Body of pancreas (tissue), 4 donors: Measurements from ENCODE around the gene LCE3C. TPM values are rescaled to one million over a fixed set of nuclear protein-coding genes. Genes with fewer than 3 reads are reported as not detected.

ENCODE experiments used
- ATAC-seq: fragments of 150-250 bp; one replicate; pipeline ENCODE4 v1.9.1; 2016
- DNase-seq, 4 donors: peaks; one replicate each; pipeline ENCODE4 v3.0.0-alpha.2; 2019
- H3K27ac ChIP-seq, 4 donors: fragments of 200-600 bp; sonication (generic); 1 replicate in 3 of 4; 2 replicates in 1 of 4; pipeline versions ENCODE4 v1.5.1 to v1.6.1; 2016 to 2019; ENCODE audit warnings: mild to moderate bottlenecking in 1 of 4, mixed read lengths in 1 of 4, moderate library complexity in 1 of 4
- H3K27me3 ChIP-seq, 2 donors: fragments of 200-600 bp; sonication (generic); one replicate each; pipeline ENCODE4 v1.6.0; 2016; ENCODE audit warnings: mild to moderate bottlenecking in 1 of 2
- H3K36me3 ChIP-seq, 2 donors: fragments of 200-600 bp; sonication (generic); replicated peaks in 1 of 2; 2 replicates each; pipeline ENCODE4 v1.5.1; 2016; ENCODE audit warnings: low read depth in 2 of 2; ENCODE audit not compliant: insufficient read depth in 1 of 2
- H3K4me1 ChIP-seq: fragments of 200-600 bp; sonication (generic); one replicate; pipeline ENCODE4 v1.6.0; 2016
- H3K4me3 ChIP-seq, 2 donors: fragments of 200-600 bp; sonication (generic); 1 replicate in 1 of 2; 2 replicates in 1 of 2; pipeline ENCODE4 v1.5.1; 2016 to 2019
- H3K9me3 ChIP-seq, 3 donors: fragments of 200-600 bp; sonication (generic); 1 replicate in 2 of 3; 2 replicates in 1 of 3; pipeline ENCODE4 v1.5.1; 2016
- CTCF ChIP-seq, 7 experiments: fragments of 450-650 bp in 4 of 7; fragments of 200-600 bp in 3 of 7; sonication (generic) in 3 of 7; IDR thresholded peaks; one replicate each; pipeline ENCODE4 v1.5.1; 2016 to 2019; ENCODE audit warnings: antibody characterized with exemption in 7 of 7
- POLR2A ChIP-seq, 3 donors: fragments of 450-650 bp; IDR thresholded peaks; one replicate each; pipeline ENCODE4 v1.6.1; 2016; ENCODE audit warnings: antibody characterized with exemption in 3 of 3, mild to moderate bottlenecking in 2 of 3
- WGBS, 2 donors: methylation state at CpG; one replicate each; pipeline ENCODE4 v1.1.5; 2017; 5-methylcytosine and 5-hydroxymethylcytosine counted together
- intact Hi-C: fragments of 100-400 bp; cut with DNase I; formaldehyde crosslinking; loops from one replicate; pipeline ENCODE4 v1.15.1; 2023
- total RNA-seq, 2 donors: library from RNA; depleted of rRNA; stranded (reverse); fragments of >200 nt; gene quantifications; one replicate each; pipeline ENCODE4 v1.1.0, GENCODE V29; 2016

Gene LCE3C
- total RNA-seq, 2 donors from 2014 or later, result not detected

- DNase-seq (no peak), ATAC-seq (no peak)
- no peaks in the 10 kb centered on the region for H3K36me3 ChIP-seq
- WGBS, 2 donors, result 42 to 44% methylated on average over 4 of the region's 4 CpGs
- TF ChIP-seq CTCF (IDR thresholded peaks at IDR 0.05) (no peak), POLR2A (IDR thresholded peaks at IDR 0.05) (no peak)
- no peaks in the 10 kb centered on the region for H3K9me3 ChIP-seq
- H3K4me1 ChIP-seq, result no peaks in the 10 kb centered on the region
- intact Hi-C loops, result no loop called here
- H3K4me3 ChIP-seq, result no peak within 1 kb of the TSS
- H3K27me3 ChIP-seq, result no peaks in the 10 kb centered on the region
- no peak within 1 kb of the TSS for H3K27ac ChIP-seq
Measured at GRCh38 chr1:152580433-152580832, 19.6 kb upstream of the LCE3C start, which contains the start of gene LCE3D. Gene LCE3D, minus strand, starts transcription at chr1:152580516. Its CDS starts 580 bp downstream, at chr1:152579936.

- 48 to 49% methylated on average over 1 of the region's 1 CpG for WGBS, 2 donors
- intact Hi-C loops, result no loop called here
- DNase-seq, result no peak
Measured at GRCh38 chr1:152582647-152583046, 17.4 kb upstream of the LCE3C start.

GRCh38 chr1:152585586-152585985, 14.4 kb upstream of the LCE3C start:
- intact Hi-C loops, result no loop called here
- Histone ChIP-seq H3K27me3 (no peaks in the 10 kb centered on the region), H3K9me3 (no peaks in the 10 kb centered on the region), H3K36me3 (no peaks in the 10 kb centered on the region), H3K4me3 (no peak overlapping the region), H3K27ac (no peak overlapping the region), H3K4me1 (no peaks in the 10 kb centered on the region)
- DNase-seq (no peak), ATAC-seq (no peak)
- 50% methylated on average over 1 of the region's 1 CpG; no CpG with 5 or more reads in 1 of the 2 donors for WGBS, 2 donors
- TF ChIP-seq POLR2A (IDR thresholded peaks at IDR 0.05) (no peak), CTCF (IDR thresholded peaks at IDR 0.05) (no peak)

More at GRCh38 chr1:152582647-152583046, 17.4 kb upstream of the LCE3C start:
- TF ChIP-seq CTCF (IDR thresholded peaks at IDR 0.05) (no peak), POLR2A (IDR thresholded peaks at IDR 0.05) (no peak)
- H3K4me3 ChIP-seq, result no peak overlapping the region
- no peak overlapping the region for H3K27ac ChIP-seq
- H3K36me3 ChIP-seq, result no peaks in the 10 kb centered on the region
- H3K27me3 ChIP-seq, result no peaks in the 10 kb centered on the region
- no peaks in the 10 kb centered on the region for H3K9me3 ChIP-seq
- ATAC-seq, result no peak
- no peaks in the 10 kb centered on the region for H3K4me1 ChIP-seq

GRCh38 chr1:152596986-152597385, 3.0 kb upstream of the LCE3C start:
- Histone ChIP-seq H3K9me3 (no peaks in the 10 kb centered on the region), H3K4me3 (no peak overlapping the region), H3K27ac (no peak overlapping the region), H3K36me3 (no peaks in the 10 kb centered on the region), H3K27me3 (no peaks in the 10 kb centered on the region), H3K4me1 (no peaks in the 10 kb centered on the region)
- intact Hi-C loops, result no loop called here
- ATAC-seq (no peak), DNase-seq (no peak)
- TF ChIP-seq CTCF (IDR thresholded peaks at IDR 0.05) (no peak), POLR2A (IDR thresholded peaks at IDR 0.05) (no peak)
- 25 to 40% methylated on average over 2 of the region's 2 CpGs for WGBS, 2 donors

GRCh38 chr1:152613511-152613910, 13.5 kb downstream of the LCE3C start, which contains the start of gene LCE3B:
Gene LCE3B, plus strand, starts transcription at chr1:152613811. Its CDS starts 0 bp downstream, at chr1:152613811.
- Histone ChIP-seq H3K9me3 (peaks cover 0 to 3% (median under 1%) of the 10 kb centered on the region in 3 donors), H3K4me3 (no peak within 1 kb of the TSS), H3K36me3 (no peaks in the 10 kb centered on the region), H3K27ac (no peak within 1 kb of the TSS), H3K4me1 (no peaks in the 10 kb centered on the region), H3K27me3 (no peaks in the 10 kb centered on the region)
- TF ChIP-seq CTCF (IDR thresholded peaks at IDR 0.05) (no peak), POLR2A (IDR thresholded peaks at IDR 0.05) (no peak)
- WGBS, 2 donors, result 67% methylated on average over 1 of the region's 1 CpG
- ATAC-seq, result no peak
- no peak for DNase-seq
- intact Hi-C loops, result no loop called here
